ENCODE measurements around the gene NPIPB2. TPM values are rescaled to one million over a fixed set of nuclear protein-coding genes. Genes with fewer than 3 reads are reported as not detected.

Gene NPIPB2
- total and polyA plus RNA-seq, 3 experiments from 2014 or later: 1.3 to 9.7 (median 9.4) TPM

DNA sequence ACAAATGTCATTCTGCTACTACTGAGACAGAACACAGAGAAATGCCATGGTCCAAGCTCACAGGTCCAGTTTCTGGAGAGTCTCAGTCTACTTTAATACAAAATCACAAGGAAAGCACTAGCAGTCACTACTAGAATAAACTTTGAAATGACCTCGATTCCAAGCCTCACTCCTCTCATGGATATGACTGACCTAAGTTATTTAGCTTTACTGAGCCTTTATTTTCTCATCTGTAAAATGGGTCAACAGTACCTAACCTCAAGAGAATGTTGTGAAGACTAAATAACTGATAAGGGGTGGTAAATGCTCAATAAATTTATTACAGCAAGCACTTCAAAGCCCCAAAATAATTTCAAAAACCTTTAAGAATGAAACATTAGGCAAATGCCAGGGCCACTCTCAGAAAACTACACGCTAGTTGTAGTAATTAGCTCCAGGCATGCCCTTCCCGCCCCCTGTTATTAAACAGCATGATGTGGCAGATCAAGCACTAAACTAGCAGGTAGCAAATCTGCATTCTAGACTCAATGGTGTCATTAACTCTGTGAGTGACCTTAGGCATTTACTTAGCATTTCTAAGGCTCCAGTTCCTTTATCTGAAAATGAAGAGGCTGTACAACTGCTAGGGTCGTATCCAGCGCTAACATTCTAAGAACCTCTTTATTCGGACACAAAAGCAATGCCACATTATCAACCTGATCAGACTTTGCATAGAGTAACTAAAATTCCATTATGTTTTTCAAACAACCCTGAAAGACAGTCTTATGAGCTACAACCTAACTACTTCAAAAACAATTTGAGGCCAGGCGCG is 34.5 kb downstream of the NPIPB2 start:
- peaks cover 31% of the 10 kb centered on the region for H3K4me1 ChIP-seq (ENCODE audit: insufficient read depth, low read length)
- H3K27me3 ChIP-seq (ENCODE audit: insufficient read depth, low read length, poor library complexity, severe bottlenecking): no peaks in the 10 kb centered on the region
- Mint-ChIP-seq H3K36me3 (peaks cover 0 to 59% (median 5%) of the 10 kb centered on the region in 3 donors), H3K27me3 (no peaks in the 10 kb centered on the region), H3K4me1 (peaks cover 52 to 82% (median 71%) of the 10 kb centered on the region in 3 donors), H3K9me3 (no peaks in the 10 kb centered on the region), H3K27ac (peak overlapping the region in 2 of 8 donors; percentile 15 to 60), H3K4me3 (no peak overlapping the region)
- no peak overlapping the region for H3K27ac ChIP-seq (ENCODE audit: low read depth, low read length)
- no peak for DNase-seq
- no peaks in the 10 kb centered on the region for H3K36me3 ChIP-seq (ENCODE audit: insufficient read depth, low read length)
- no peak overlapping the region for H3K4me3 ChIP-seq (ENCODE audit: low read length)
- ChIA-PET CTCF (no interaction called here), POLR2A (no interaction called here)
- no peaks in the 10 kb centered on the region for H3K9me3 ChIP-seq (ENCODE audit: low read length)

DNA sequence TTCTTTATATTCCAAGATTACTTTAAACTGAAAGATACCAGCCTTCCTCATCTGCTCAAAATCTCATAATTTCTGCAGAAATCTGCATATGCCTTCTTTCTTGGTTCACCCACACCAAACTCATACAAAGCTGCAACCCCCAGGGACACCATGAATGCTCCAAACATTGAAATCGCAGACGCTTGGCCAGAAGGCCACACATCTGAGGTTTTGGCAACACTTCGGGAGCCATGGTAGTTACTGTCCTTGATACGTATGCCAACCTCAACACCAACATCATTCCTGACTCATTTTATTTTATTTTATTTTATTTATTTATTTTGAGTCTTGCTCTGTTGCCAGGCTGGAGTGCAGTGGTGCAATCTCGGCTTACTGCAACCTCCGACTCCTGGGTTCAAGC is 37.9 kb downstream of the NPIPB2 start:
- ChIA-PET CTCF (no interaction called here), POLR2A (no interaction called here)
- Histone ChIP-seq H3K4me1 (ENCODE audit: insufficient read depth, low read length) (peaks cover 11% of the 10 kb centered on the region), H3K4me3 (ENCODE audit: low read length) (no peak overlapping the region), H3K36me3 (ENCODE audit: insufficient read depth, low read length) (no peaks in the 10 kb centered on the region), H3K27ac (ENCODE audit: low read depth, low read length) (no peak overlapping the region), H3K27me3 (ENCODE audit: insufficient read depth, low read length, poor library complexity, severe bottlenecking) (no peaks in the 10 kb centered on the region), H3K9me3 (ENCODE audit: low read length) (no peaks in the 10 kb centered on the region)
- no peaks in the 10 kb centered on the region for H3K9me3 Mint-ChIP-seq
- no peak for DNase-seq
- peaks cover 53 to 83% (median 64%) of the 10 kb centered on the region in 3 donors for H3K4me1 Mint-ChIP-seq
- H3K27ac Mint-ChIP-seq: peak overlapping the region in 1 of 8 donors; percentile 64
- H3K36me3 Mint-ChIP-seq: peaks cover 0 to 60% (median 5%) of the 10 kb centered on the region in 3 donors
- no peak overlapping the region for H3K4me3 Mint-ChIP-seq
- H3K27me3 Mint-ChIP-seq: no peaks in the 10 kb centered on the region

DNA sequence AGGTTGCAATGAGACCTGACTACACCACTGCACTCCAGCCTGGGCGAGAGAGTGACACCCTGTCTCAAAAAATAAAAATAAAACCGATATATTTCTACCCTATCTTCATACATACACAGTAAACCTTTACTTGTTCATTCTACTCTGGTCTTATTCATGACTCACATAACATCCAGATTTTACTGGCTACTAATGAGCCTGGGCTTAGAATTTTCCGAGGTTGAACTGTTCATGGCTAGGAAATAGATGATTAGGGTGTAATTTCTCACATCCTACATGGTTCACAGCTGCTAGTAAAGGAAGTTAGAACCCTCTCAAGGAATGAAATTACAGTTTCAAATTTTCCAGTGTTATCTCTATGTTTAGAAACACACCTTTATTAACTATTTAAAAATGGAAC is 40.8 kb downstream of the NPIPB2 start:
- H3K4me1 Mint-ChIP-seq: peaks cover 43 to 75% (median 64%) of the 10 kb centered on the region in 3 donors
- Histone ChIP-seq H3K27me3 (ENCODE audit: insufficient read depth, low read length, poor library complexity, severe bottlenecking) (no peaks in the 10 kb centered on the region), H3K4me1 (ENCODE audit: insufficient read depth, low read length) (peaks cover 7% of the 10 kb centered on the region), H3K36me3 (ENCODE audit: insufficient read depth, low read length) (peaks cover 10% of the 10 kb centered on the region), H3K27ac (ENCODE audit: low read depth, low read length) (no peak overlapping the region), H3K4me3 (ENCODE audit: low read length) (no peak overlapping the region), H3K9me3 (ENCODE audit: low read length) (no peaks in the 10 kb centered on the region)
- peaks cover 3 to 55% (median 12%) of the 10 kb centered on the region in 3 donors for H3K36me3 Mint-ChIP-seq
- no peak for DNase-seq
- CTCF ChIA-PET: no interaction called here
- POLR2A ChIA-PET: no interaction called here
- peak overlapping the region in 2 of 8 donors; percentile 68 to 76 for H3K27ac Mint-ChIP-seq
- no peak overlapping the region for H3K4me3 Mint-ChIP-seq
- H3K27me3 Mint-ChIP-seq: no peaks in the 10 kb centered on the region
- H3K9me3 Mint-ChIP-seq: no peaks in the 10 kb centered on the region

DNA sequence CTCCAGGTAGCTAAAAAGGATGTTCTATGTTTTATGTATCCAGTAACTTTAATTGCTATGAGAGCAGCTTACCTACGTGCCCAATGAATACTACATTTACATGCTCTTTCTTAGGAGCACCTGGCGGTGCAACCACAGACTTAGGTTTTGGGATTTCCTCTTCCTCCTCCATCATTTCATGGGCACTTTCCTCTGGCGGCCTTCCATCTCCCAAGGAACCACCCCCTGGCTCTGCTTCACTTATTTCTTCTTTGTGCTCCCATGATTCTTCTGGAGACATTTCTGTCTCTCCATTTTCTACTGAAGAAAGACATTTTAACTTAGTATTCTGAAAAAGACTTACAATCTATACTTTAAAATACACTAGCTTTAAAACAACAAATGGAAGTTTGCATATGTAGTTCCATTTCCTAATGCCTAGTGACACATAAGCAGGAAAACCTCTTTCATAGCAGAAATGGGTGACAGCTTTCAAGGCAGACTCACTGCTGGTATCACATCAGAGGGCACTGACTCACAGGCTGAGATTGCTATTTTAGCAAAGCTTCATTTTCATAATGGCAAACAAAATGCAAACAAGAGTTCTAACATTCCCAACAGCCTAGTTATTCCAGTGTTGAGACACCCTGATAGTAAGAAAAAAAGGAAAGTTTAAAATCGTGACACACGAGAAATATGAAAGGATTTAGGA is 45.2 kb downstream of the NPIPB2 start:
- H3K27ac Mint-ChIP-seq: peak overlapping the region in 5 of 8 donors; percentile 7 to 85 (median 64)
- H3K9me3 Mint-ChIP-seq: no peaks in the 10 kb centered on the region
- Histone ChIP-seq H3K27ac (ENCODE audit: low read depth, low read length) (no peak overlapping the region), H3K4me3 (ENCODE audit: low read length) (no peak overlapping the region), H3K9me3 (ENCODE audit: low read length) (no peaks in the 10 kb centered on the region), H3K36me3 (ENCODE audit: insufficient read depth, low read length) (peaks cover 19% of the 10 kb centered on the region), H3K27me3 (ENCODE audit: insufficient read depth, low read length, poor library complexity, severe bottlenecking) (no peaks in the 10 kb centered on the region), H3K4me1 (ENCODE audit: insufficient read depth, low read length) (peaks cover 7% of the 10 kb centered on the region)
- no peak for DNase-seq
- H3K4me3 Mint-ChIP-seq: no peak overlapping the region
- no peaks in the 10 kb centered on the region for H3K27me3 Mint-ChIP-seq
- peaks cover 3 to 64% (median 12%) of the 10 kb centered on the region in 3 donors for H3K36me3 Mint-ChIP-seq
- peaks cover 34 to 49% (median 48%) of the 10 kb centered on the region in 3 donors for H3K4me1 Mint-ChIP-seq
- CTCF ChIA-PET: no interaction called here
- POLR2A ChIA-PET: interaction anchor here (0.5 kb wide), 1 partner anchor 1576 kb away, joined by 4 read pairs; no protein-coding TSS in a partner anchor

DNA sequence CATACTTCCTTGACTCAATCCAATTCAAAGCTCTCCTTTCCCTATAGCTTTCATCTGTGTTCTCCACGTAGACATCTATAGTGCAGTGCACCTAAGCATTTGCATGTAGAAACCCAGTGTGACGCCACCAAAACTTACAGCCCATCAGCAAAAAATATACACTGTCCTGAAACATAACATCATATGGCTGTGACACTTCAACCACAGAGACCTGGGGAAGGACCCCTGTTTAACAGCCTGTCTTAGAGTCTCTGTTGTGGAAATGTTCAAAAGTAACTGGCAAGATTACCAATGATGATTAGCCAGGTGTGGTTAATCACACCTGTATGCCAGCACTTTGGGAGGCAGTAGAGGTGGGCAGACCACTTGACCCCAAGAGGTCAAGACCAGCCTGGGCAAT is 48.3 kb downstream of the NPIPB2 start:
- Histone ChIP-seq H3K4me1 (ENCODE audit: insufficient read depth, low read length) (no peaks in the 10 kb centered on the region), H3K27me3 (ENCODE audit: insufficient read depth, low read length, poor library complexity, severe bottlenecking) (no peaks in the 10 kb centered on the region), H3K27ac (ENCODE audit: low read depth, low read length) (no peak overlapping the region), H3K9me3 (ENCODE audit: low read length) (no peaks in the 10 kb centered on the region), H3K36me3 (ENCODE audit: insufficient read depth, low read length) (peaks cover 28% of the 10 kb centered on the region), H3K4me3 (ENCODE audit: low read length) (no peak overlapping the region)
- Mint-ChIP-seq H3K36me3 (peaks cover 3 to 64% (median 12%) of the 10 kb centered on the region in 3 donors), H3K9me3 (no peaks in the 10 kb centered on the region), H3K4me3 (no peak overlapping the region), H3K27ac (peak overlapping the region in 1 of 8 donors; percentile 54), H3K27me3 (no peaks in the 10 kb centered on the region), H3K4me1 (peaks cover 12 to 22% (median 20%) of the 10 kb centered on the region in 3 donors)
- DNase-seq: no peak
- ChIA-PET POLR2A (no interaction called here), CTCF (no interaction called here)

DNA sequence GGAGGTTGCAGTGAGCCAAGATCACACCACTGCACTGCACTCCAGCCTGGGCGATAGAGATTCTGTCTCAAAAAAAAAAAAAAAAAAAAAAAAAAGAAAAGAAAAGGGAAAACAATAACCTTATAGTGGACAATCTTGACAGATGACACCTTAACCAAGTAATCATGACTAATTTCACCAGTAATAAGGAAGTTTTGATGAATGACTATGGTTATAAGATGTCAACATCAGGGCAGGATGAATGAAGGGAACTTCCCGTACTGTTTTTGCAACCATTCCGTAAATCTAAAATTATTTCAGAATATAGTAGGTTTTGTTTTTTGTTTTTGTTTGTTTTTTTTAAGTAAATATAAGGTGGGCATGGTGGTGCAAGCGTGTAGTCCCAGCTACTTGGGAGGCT is 49.1 kb downstream of the NPIPB2 start:
- H3K9me3 Mint-ChIP-seq: no peaks in the 10 kb centered on the region
- Histone ChIP-seq H3K4me1 (ENCODE audit: insufficient read depth, low read length) (no peaks in the 10 kb centered on the region), H3K4me3 (ENCODE audit: low read length) (no peak overlapping the region), H3K27me3 (ENCODE audit: insufficient read depth, low read length, poor library complexity, severe bottlenecking) (no peaks in the 10 kb centered on the region), H3K9me3 (ENCODE audit: low read length) (no peaks in the 10 kb centered on the region), H3K36me3 (ENCODE audit: insufficient read depth, low read length) (peaks cover 29% of the 10 kb centered on the region), H3K27ac (ENCODE audit: low read depth, low read length) (no peak overlapping the region)
- CTCF ChIA-PET: no interaction called here
- DNase-seq: no peak
- no peak overlapping the region for H3K4me3 Mint-ChIP-seq
- peaks cover 7 to 14% (median 14%) of the 10 kb centered on the region in 3 donors for H3K4me1 Mint-ChIP-seq
- peak overlapping the region in 1 of 8 donors; percentile 17 for H3K27ac Mint-ChIP-seq
- H3K36me3 Mint-ChIP-seq: peaks cover 3 to 66% (median 10%) of the 10 kb centered on the region in 3 donors
- H3K27me3 Mint-ChIP-seq: no peaks in the 10 kb centered on the region
- POLR2A ChIA-PET: no interaction called here

DNA sequence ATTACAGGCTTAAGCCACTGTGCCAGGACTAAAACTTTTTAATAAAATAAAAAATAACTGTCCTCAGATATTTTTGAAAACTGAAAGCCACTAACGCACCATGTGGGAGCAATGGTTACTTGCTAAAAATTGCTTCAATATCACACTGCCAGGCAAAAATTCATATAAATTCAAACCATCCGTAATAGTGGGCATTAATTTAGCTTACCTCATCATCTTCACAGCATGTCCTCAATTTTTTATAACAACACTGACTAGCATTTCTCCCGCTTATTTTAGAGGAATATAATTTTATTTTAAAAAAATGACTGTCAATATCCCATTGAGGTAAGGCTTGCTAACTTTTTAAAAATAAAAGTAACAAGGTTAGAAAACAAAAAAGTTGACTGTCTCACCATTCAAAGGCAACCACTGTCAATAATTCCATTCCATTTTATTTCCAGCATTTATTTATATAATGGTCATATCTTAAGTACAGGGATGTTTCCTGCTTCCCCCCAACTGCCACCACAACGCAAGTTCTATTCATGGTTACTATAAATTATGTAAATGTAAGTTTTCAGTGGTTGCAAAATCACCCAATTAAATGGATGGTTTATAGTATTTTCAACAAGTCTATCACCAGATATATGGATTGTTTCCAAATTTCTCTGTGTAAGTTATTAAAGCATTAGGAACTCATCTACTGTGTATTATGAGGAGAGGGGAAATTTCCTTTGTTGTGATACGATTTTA is 51.4 kb downstream of the NPIPB2 start:
- H3K36me3 ChIP-seq (ENCODE audit: insufficient read depth, low read length): peaks cover 31% of the 10 kb centered on the region
- CTCF ChIA-PET: no interaction called here
- Mint-ChIP-seq H3K9me3 (no peaks in the 10 kb centered on the region), H3K4me1 (peaks cover 2 to 10% (median 5%) of the 10 kb centered on the region in 3 donors), H3K27ac (peak overlapping the region in 2 of 8 donors; percentile 23 to 47), H3K36me3 (peaks cover 5 to 69% (median 13%) of the 10 kb centered on the region in 3 donors), H3K27me3 (no peaks in the 10 kb centered on the region), H3K4me3 (no peak overlapping the region)
- H3K27ac ChIP-seq (ENCODE audit: low read depth, low read length): no peak overlapping the region
- DNase-seq: no peak
- H3K4me3 ChIP-seq (ENCODE audit: low read length): no peak overlapping the region
- H3K9me3 ChIP-seq (ENCODE audit: low read length): no peaks in the 10 kb centered on the region
- POLR2A ChIA-PET: no interaction called here
- no peaks in the 10 kb centered on the region for H3K27me3 ChIP-seq (ENCODE audit: insufficient read depth, low read length, poor library complexity, severe bottlenecking)
- H3K4me1 ChIP-seq (ENCODE audit: insufficient read depth, low read length): no peaks in the 10 kb centered on the region

DNA sequence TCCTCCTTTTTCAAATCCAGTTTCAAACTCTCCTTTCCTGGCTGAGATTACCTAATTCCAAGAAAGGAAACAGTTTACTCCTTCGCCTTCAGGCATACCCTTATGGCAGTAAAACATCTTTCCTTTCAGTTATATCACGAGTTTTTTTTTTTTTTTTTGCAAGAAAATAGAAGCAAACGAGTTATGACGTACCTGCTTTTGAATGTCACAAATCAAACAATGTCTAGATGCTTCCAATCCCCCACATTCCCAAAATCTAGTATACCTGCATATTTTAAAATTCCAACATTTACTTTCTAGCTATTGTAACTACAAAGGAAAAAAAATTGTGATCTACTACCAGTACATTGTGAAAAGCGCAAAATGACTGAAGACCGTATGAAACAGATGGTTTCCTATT is 55.0 kb downstream of the NPIPB2 start:
- Histone ChIP-seq H3K4me1 (ENCODE audit: insufficient read depth, low read length) (no peaks in the 10 kb centered on the region), H3K4me3 (ENCODE audit: low read length) (no peak overlapping the region), H3K9me3 (ENCODE audit: low read length) (no peaks in the 10 kb centered on the region), H3K36me3 (ENCODE audit: insufficient read depth, low read length) (peaks cover 42% of the 10 kb centered on the region), H3K27me3 (ENCODE audit: insufficient read depth, low read length, poor library complexity, severe bottlenecking) (no peaks in the 10 kb centered on the region), H3K27ac (ENCODE audit: low read depth, low read length) (no peak overlapping the region)
- DNase-seq: no peak
- Mint-ChIP-seq H3K36me3 (peaks cover 9 to 71% (median 11%) of the 10 kb centered on the region in 3 donors), H3K27ac (peak overlapping the region in 2 of 8 donors; percentile 30 to 48), H3K27me3 (no peaks in the 10 kb centered on the region), H3K4me1 (no peaks in the 10 kb centered on the region), H3K4me3 (no peak overlapping the region), H3K9me3 (no peaks in the 10 kb centered on the region)
- CTCF ChIA-PET: no interaction called here
- POLR2A ChIA-PET: no interaction called here
